Chondrocyte (in vitro differentiated cells): ENCODE results near the gene SERP2. TPM values are rescaled to one million over a fixed set of nuclear protein-coding genes. Genes with fewer than 3 reads are reported as not detected.

Experiments
- DNase-seq: peaks from one replicate; pipeline ENCODE4 v3.0.0; 2021; ENCODE audit warnings: mixed read lengths, low spot score
- H3K27ac Mint-ChIP-seq: one replicate; pipeline ENCODE4 v1.8.0; 2021; ENCODE audit warnings: mild to moderate bottlenecking, moderate library complexity, mixed read lengths; ENCODE audit not compliant: unreplicated experiment
- H3K27me3 Mint-ChIP-seq: 2 replicates; pipeline ENCODE4 v1.8.0; 2021; ENCODE audit warnings: low read depth, mixed read lengths
- H3K36me3 Mint-ChIP-seq: 2 replicates; pipeline ENCODE4 v1.8.0; 2021; ENCODE audit warnings: low read depth, mixed read lengths
- H3K4me1 Mint-ChIP-seq: 2 replicates; pipeline ENCODE4 v1.8.0; 2021; ENCODE audit warnings: low read depth, mild to moderate bottlenecking, mixed read lengths
- H3K4me3 Mint-ChIP-seq: one replicate; pipeline ENCODE4 v1.8.0; 2021; ENCODE audit warnings: mild to moderate bottlenecking, moderate library complexity, mixed read lengths; ENCODE audit not compliant: unreplicated experiment
- H3K9me3 Mint-ChIP-seq: 2 replicates; pipeline ENCODE4 v1.8.0; 2021; ENCODE audit warnings: low read depth, mixed read lengths
- total RNA-seq: library from RNA; stranded (reverse); gene quantifications from 3 replicates; pipeline ENCODE4 v1.2.1, GENCODE V29; 2021
- TF ChIP-seq, protein P1 (sequence below): fragments of 200-600 bp; sonication (generic); IDR thresholded peaks from 2 replicates; pipeline ENCODE4 v1.5.0; 2021; ENCODE audit warnings: antibody characterized with exemption, mild to moderate bottlenecking, moderate library complexity

Gene SERP2
- total RNA-seq, 1 donor from 2014 or later = 6.7 TPM

DNA sequence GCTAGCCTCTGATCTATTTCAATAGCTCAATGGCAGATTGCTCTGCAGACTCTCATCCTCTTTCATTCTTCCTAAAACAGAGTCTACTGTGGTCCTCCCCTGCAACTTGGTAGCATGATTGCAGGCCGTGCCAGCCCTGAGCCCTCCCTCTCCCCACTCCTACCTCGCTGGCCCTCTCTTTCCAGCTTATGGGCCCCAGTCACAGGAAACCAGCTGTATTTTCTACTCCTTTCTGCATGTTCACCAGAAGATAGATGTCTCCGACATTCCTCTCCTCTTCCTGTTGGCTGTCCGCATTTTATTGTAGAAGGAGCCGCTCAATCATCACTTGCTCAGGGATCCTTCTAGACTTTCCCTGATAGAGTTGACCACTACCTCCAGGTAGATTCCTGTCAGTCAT lies 50.2 kb downstream of the SERP2 start:
- Mint-ChIP-seq H3K36me3 (peaks cover 3% of the 10 kb centered on the region), H3K9me3 (peaks cover 7% of the 10 kb centered on the region), H3K4me3 (no peak overlapping the region), H3K27me3 (no peaks in the 10 kb centered on the region), H3K27ac (no peak overlapping the region), H3K4me1 (no peaks in the 10 kb centered on the region)
- TF ChIP-seq, protein P1, sequence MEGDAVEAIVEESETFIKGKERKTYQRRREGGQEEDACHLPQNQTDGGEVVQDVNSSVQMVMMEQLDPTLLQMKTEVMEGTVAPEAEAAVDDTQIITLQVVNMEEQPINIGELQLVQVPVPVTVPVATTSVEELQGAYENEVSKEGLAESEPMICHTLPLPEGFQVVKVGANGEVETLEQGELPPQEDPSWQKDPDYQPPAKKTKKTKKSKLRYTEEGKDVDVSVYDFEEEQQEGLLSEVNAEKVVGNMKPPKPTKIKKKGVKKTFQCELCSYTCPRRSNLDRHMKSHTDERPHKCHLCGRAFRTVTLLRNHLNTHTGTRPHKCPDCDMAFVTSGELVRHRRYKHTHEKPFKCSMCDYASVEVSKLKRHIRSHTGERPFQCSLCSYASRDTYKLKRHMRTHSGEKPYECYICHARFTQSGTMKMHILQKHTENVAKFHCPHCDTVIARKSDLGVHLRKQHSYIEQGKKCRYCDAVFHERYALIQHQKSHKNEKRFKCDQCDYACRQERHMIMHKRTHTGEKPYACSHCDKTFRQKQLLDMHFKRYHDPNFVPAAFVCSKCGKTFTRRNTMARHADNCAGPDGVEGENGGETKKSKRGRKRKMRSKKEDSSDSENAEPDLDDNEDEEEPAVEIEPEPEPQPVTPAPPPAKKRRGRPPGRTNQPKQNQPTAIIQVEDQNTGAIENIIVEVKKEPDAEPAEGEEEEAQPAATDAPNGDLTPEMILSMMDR = no peak
- no peak for DNase-seq

DNA sequence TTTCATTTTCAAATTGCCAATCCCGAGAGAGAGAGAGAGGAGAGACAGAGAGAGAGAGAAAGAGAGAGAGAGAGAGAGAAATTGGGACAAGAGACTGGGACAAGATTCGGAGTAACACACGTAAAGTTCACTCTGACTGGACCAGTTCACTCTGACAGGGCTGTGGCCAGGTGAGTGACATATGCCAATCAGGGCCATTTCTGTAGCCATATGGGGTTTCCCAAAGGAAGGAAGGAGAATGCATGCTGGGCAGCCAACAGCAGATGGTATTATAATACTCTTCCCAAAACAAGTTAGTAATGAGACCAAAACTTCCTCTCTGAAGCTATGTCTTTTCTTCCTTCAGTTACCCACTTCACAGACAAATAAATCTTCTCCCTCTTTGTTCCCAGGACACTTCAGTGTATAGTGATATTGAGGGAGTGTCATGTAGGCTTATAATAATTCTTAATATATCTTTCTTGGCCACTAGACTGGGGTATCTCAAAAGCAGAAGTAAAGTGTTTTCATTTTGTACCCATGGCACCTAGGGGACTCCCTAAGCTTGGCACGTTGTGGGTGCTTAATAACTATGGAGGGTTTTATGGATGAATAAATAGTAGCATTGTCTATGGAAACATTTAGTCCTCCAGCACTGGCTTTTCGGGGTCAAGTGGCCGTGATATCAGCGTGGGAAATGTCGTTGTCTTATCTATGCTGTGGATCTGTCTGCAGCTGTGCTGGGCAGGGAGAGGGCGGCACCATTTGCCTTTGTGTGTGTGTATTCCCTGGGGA lies 51.6 kb downstream of the SERP2 start:
- TF ChIP-seq, protein P1 = no peak
- Mint-ChIP-seq H3K4me3 (no peak overlapping the region), H3K27me3 (no peaks in the 10 kb centered on the region), H3K27ac (no peak overlapping the region), H3K4me1 (no peaks in the 10 kb centered on the region), H3K9me3 (peaks cover 7% of the 10 kb centered on the region), H3K36me3 (peaks cover 3% of the 10 kb centered on the region)
- no peak for DNase-seq

DNA sequence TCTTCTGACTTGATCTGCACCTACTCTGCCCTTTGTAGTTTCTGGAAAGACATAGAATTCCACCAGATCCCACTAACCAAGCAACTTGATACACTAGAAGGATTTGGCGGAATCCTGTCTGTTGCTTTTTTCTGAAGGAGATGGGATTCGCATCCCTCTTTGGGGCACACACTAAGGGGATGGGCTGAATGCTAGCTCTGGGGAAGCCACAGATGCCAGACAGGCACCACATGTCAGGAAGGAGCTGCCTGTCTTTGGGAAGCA lies 52.1 kb downstream of the SERP2 start:
- H3K9me3 Mint-ChIP-seq = peaks cover 7% of the 10 kb centered on the region
- no peak for DNase-seq
- H3K27ac Mint-ChIP-seq = no peak overlapping the region
- TF ChIP-seq, protein P1 = no peak
- H3K36me3 Mint-ChIP-seq = peaks cover 3% of the 10 kb centered on the region
- no peaks in the 10 kb centered on the region for H3K27me3 Mint-ChIP-seq
- no peak overlapping the region for H3K4me3 Mint-ChIP-seq
- no peaks in the 10 kb centered on the region for H3K4me1 Mint-ChIP-seq

DNA sequence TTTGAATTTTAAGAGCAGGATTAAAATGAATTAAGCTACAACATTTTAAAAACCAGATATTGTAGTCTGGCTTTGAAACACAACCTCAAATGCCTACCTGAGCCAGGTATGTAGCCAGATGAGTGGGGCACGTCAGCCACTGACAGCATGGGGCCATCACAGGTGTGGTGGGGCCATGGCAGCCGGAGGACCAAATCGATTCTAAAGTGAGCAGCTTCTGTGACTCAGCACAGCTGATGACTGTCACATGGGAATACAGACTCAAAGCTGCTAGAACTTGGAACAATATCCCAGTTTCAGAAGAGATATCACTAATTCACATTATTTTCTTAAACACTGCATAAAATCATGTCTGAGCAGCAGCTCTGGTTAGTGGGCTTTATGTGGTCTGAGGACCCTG lies 52.8 kb downstream of the SERP2 start:
- TF ChIP-seq, protein P1 = no peak
- Mint-ChIP-seq H3K9me3 (peaks cover 7% of the 10 kb centered on the region), H3K4me1 (no peaks in the 10 kb centered on the region), H3K27ac (no peak overlapping the region), H3K27me3 (no peaks in the 10 kb centered on the region), H3K36me3 (peaks cover 3% of the 10 kb centered on the region), H3K4me3 (no peak overlapping the region)
- no peak for DNase-seq

DNA sequence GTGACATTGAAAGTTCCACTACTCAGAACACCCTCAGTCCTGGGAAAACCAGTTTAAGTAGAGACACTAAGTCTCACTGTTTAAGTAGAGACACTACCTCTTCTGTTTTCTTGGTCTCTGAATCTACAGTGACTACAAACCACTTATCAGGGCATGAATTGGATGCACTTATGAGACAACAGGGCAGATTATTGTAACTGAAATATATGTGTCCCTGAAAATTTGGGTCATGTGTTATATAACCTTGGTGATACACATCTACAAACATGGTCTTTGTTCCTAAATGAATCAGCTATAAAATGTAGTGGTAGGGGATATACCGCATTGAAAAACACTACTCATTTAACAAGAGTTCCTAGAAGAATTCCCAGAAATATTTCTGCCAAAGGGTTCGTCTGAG lies 55.7 kb downstream of the SERP2 start:
- Mint-ChIP-seq H3K36me3 (peaks cover 11% of the 10 kb centered on the region), H3K27me3 (no peaks in the 10 kb centered on the region), H3K9me3 (peaks cover 7% of the 10 kb centered on the region), H3K4me3 (no peak overlapping the region), H3K27ac (no peak overlapping the region), H3K4me1 (peaks cover 18% of the 10 kb centered on the region)
- no peak for DNase-seq
- TF ChIP-seq, protein P1 = no peak
